GM12873 (cell line): ENCODE measurements around the gene L1CAM.

Source experiments
- CTCF ChIP-seq: IDR thresholded peaks from 2 replicates; pipeline ENCODE4 v1.5.1; 2012; ENCODE audit warnings: low read depth, mild to moderate bottlenecking, moderate library complexity, low read length, control low read depth; ENCODE audit not compliant: insufficient read depth; ENCODE audit errors: missing control alignments

The L1CAM gene

GRCh38 chrX:153932220-153932915, 46.4 kb upstream of the L1CAM start:
- no peak for TF ChIP-seq CTCF

GRCh38 chrX:153931748-153932147, 45.8 kb upstream of the L1CAM start:
- TF ChIP-seq CTCF = no peak

- TF ChIP-seq CTCF = no peak
These were observed 45.2 kb upstream of the L1CAM start for GRCh38 chrX:153931151-153931550.

GRCh38 chrX:153930011-153930910, 44.3 kb upstream of the L1CAM start:
- TF ChIP-seq CTCF = no peak

GRCh38 chrX:153929576-153929975, 43.6 kb upstream of the L1CAM start:
- TF ChIP-seq CTCF = no peak

- TF ChIP-seq CTCF = no peak
These were observed 42.9 kb upstream of the L1CAM start for GRCh38 chrX:153928846-153929245.
